PFSK-1 (cell line): ENCODE results near the gene LAMA3.

Source experiments
- POLR2AphosphoS5 ChIP-seq: IDR thresholded peaks from 2 replicates; pipeline ENCODE4 v1.6.1; 2012; ENCODE audit warnings: low read depth, mild to moderate bottlenecking, control low read depth, low read length, moderate library complexity
- SIN3A ChIP-seq: IDR thresholded peaks from 2 replicates; pipeline ENCODE4 v1.6.1; 2012; ENCODE audit warnings: mild to moderate bottlenecking, low read length, moderate library complexity, borderline replicate concordance; ENCODE audit not compliant: insufficient read depth
- TAF1 ChIP-seq: IDR thresholded peaks from 2 replicates; pipeline ENCODE4 v1.6.1; 2012; ENCODE audit warnings: low read length, control low read depth, borderline replicate concordance; ENCODE audit not compliant: insufficient read depth
- TF ChIP-seq, protein P1 (sequence below), 2 experiments: IDR thresholded peaks; 2 replicates each; pipeline versions ENCODE4 v1.6.1 to v1.8.0; 2011 to 2012; ENCODE audit warnings: low read depth in 2 of 2, low read length in 2 of 2, control low read depth in 1 of 2, inconsistent platforms in 1 of 2, mild to moderate bottlenecking in 1 of 2, moderate library complexity in 1 of 2; ENCODE audit not compliant: insufficient read depth in 1 of 2

DNA sequence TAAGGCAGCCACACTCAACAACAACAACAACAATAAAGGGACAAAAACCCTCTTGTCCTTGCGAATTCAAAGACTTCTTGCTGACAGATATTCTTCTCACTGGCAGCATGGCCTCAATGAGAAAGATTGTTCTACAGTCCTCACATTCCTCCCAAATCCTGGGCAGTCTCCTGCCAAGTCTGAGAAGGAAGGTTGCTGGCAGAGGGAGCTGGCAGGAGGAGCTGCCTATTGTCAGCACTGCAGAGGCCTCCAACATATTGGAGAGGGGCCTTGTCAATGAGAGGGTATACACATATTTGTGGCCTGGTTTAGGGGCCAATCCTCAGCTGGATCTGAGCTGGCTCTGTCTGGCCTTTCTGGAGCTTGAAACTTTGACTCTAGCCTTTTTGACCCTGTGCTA, 63.5 kb downstream of the LAMA3 start:
- TF ChIP-seq TAF1 (no peak), POLR2AphosphoS5 (no peak), SIN3A (no peak)
- TF ChIP-seq, protein P1, sequence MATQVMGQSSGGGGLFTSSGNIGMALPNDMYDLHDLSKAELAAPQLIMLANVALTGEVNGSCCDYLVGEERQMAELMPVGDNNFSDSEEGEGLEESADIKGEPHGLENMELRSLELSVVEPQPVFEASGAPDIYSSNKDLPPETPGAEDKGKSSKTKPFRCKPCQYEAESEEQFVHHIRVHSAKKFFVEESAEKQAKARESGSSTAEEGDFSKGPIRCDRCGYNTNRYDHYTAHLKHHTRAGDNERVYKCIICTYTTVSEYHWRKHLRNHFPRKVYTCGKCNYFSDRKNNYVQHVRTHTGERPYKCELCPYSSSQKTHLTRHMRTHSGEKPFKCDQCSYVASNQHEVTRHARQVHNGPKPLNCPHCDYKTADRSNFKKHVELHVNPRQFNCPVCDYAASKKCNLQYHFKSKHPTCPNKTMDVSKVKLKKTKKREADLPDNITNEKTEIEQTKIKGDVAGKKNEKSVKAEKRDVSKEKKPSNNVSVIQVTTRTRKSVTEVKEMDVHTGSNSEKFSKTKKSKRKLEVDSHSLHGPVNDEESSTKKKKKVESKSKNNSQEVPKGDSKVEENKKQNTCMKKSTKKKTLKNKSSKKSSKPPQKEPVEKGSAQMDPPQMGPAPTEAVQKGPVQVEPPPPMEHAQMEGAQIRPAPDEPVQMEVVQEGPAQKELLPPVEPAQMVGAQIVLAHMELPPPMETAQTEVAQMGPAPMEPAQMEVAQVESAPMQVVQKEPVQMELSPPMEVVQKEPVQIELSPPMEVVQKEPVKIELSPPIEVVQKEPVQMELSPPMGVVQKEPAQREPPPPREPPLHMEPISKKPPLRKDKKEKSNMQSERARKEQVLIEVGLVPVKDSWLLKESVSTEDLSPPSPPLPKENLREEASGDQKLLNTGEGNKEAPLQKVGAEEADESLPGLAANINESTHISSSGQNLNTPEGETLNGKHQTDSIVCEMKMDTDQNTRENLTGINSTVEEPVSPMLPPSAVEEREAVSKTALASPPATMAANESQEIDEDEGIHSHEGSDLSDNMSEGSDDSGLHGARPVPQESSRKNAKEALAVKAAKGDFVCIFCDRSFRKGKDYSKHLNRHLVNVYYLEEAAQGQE (IDR thresholded peaks at IDR 0.05; ENCODE audit: insufficient read depth in 1 of 2, low read depth in 2 of 2, low read length in 2 of 2): no peak
